NCI-H1436 treated with DMSO at 0.1 percent for 48 hours (cell line): Measurements from ENCODE around the gene PSTPIP1.

Experiments used
- DNase-seq: peaks from one replicate; lab custom pipeline; 2025; lab: John Stamatoyannopoulos, UW

PSTPIP1 gene

DNA sequence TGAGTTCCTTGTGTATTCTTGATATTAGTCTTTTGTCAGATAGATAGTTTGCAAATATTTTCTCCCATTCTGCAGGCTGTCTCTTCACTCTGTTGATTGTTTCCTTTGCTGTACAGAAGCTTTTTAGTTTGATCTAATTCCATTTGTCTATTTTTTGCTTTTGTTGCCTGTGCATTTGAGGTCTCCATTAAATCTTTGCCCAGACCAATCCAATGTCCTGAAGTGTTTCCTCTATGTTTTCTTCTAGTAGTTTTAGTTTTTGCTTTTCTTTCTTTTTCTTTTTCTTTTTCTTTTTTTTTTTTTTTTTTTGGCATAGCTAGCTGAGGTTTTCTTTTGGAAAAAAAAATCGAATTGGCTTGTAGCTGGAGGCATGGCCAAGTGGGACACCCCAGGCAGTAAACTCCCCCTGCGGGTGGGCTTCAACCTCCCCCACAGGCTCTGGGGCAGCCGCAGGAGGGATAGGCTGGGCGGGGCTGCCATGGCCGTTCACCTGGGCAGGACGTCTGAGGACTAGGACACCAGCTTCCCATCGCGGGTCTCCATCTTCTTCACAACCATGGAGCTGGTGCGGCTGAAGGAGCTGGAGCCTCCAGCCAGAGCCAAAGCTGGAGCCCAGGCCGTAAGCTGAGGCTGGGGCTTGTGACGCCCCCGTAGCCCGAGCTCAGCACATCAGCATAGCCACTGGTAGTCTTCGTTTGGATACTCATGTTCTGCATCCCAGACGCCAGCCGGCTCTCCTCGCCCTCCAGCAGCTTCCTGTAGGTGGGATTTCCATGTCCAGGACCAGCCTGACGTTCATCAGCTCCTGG, 16.2 kb upstream of the PSTPIP1 start:
- DNase-seq, result no peak

DNA sequence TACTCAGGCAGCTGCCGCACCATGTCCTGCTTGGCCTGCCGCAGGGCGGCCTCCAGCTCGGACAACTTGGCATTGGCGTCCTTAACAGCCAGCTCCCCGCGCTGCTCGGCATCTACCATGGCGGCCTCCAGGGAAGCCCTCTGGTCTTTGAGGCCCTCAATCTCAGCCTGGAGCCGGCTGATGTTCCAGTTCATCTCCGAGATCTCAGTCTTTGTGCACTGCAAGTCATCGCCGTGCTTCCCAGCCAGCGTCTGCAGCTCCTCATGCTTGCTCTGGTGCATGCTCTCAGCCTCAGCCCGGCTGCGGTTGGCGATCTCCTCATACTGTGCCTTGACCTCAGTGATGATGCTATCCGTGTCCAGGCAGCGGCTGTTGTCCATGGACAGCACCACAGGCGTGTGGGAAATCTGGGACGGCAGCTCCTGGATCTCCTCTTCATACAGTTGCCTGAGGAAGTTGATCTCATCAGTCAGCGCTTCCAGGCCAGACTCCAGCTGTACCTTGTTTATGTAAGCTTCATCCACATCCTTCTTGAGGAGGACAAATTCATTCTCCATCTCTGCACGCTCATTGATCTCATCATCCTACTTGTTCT, 15.5 kb upstream of the PSTPIP1 start:
- DNase-seq, result no peak

DNA sequence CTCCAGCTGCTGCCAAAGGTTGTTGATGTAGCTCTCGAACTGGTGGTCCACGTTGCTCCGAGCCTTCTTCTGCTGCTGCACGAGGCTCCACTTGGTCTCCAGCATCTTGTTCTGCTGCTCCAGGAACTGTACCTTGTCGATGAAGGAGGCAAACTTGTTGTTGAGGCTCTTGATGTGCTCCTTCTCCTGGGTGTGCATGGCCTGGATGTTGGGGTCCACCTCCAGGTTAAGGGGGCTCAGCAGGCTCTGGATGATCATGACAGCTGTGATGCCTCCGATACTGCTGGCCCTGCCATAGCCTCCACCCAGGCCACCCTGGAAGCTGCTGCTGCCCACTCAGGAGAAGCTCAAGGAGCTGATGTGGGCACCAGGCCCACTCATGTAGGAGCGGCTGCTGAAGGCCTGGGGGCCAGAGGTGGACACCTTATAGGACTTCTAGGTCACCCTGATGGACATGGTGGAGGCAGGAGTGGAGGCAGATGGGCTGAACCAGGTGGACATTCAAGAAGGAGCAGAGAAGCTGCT, 14.9 kb upstream of the PSTPIP1 start:
- no peak for DNase-seq

DNA sequence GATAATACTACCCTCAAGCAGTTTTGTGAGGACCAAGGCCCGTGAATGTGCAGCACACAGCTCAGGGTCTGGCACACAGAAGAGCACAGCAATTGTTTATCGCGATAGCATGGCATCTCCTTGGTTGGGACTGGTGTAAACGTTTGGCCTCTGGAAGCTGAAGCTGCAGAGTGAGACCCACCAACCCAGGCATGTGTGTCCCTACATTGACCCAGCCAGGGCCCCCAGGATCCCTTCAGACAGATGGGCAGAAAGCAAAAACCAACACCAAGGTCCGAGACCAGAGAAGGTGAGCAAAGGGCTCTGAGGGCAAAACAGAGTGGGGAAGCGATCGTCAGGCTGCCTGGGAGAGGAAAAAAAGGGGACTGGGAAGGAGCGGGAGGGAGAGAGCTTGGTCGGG, 12.6 kb upstream of the PSTPIP1 start:
- no peak for DNase-seq

DNA sequence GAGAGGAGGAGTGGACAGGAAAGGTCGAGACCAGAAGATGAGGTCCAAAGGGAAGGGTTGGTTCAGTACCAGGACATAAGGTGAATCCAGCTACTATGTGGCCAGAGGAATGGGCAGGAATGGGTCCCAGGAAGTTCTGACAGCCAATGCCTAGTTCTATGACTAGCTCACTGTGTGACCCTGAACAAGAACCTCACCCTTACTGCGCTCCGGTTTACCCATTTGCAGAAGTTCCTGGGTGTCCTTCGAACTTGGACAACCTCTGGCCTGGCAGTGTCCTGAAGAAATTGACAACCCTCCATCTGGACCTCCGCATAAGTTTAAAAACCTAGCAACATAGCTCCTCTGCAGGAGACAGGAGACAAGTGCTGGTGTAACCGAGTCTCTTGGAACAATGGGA, 12.2 kb upstream of the PSTPIP1 start:
- no peak for DNase-seq

DNA sequence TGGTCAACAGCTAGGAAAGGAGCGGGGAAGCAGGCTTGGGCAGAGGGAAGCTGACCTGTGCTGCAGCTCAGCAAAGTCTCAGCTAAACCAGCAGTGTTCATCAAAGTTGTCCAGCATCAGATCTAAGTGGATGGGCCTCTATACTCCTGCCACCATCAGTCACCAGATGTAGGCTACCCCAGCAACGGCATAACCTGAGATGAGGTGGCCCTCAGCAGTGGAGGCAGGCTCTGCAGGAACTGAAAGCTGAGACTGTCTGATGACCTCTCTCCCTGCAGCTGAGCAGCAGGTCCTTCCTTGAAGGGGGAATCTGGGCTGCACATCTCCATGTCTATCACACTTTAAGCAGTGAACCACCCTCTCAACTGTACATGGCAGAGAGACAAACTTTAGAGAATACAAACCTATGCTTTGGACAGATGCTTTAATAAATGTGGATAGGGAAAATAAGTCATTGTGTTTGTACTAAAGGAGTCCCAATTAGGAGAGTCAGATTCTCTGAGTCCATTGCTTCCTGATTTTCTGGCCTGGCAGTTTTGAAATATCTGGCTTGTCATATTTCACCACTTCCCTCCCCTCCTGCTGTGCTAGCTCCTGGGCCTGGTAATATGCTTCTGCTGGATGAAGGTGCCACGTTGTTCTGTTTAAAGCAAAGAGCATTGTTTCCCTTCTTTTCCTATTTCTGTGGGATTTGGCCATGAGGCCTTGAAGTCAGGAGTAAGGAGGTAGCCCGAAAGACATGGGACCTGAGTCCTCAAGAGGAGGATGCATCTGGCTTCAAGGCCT, 11.1 kb upstream of the PSTPIP1 start:
- no peak for DNase-seq

DNA sequence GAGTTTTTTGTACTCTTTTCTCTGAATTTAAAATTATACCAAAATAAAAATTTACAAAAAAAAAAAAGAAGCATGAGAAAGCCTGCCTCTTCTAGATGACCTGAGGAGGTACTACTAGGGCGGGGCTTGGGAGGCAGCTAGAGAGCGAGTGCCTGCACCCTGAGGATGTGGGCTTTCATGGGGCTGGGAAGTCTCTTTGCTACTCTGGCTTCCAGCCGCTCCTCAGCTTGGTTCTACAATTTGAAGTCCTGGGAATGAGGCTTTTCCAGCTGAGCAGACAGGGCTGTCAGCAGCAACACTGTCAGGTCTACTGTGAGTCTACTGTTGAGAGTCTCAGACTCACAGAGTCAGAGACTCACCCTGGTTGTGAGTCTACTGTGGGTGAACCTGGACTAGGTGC, 8.2 kb upstream of the PSTPIP1 start:
- no peak for DNase-seq

DNA sequence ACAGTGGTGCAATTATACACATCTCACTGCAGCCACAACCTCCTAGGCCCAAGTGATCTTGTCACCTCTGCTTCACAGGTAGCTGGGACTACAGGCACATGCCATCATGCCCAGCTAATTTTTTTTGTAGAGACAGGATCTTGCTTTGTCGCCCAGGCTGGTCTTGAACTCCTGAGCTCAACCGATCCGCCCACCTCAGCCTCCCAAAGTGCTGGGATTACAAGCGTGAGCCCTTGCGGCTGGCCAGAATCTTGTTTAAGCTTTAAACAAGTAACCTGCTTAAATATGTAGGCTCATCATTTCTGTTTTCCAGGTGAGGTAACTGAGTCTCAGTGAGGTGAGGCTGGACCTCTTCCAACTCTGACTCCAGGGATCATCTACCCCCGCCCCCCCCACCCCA, 7.7 kb upstream of the PSTPIP1 start:
- DNase-seq, result no peak

DNA sequence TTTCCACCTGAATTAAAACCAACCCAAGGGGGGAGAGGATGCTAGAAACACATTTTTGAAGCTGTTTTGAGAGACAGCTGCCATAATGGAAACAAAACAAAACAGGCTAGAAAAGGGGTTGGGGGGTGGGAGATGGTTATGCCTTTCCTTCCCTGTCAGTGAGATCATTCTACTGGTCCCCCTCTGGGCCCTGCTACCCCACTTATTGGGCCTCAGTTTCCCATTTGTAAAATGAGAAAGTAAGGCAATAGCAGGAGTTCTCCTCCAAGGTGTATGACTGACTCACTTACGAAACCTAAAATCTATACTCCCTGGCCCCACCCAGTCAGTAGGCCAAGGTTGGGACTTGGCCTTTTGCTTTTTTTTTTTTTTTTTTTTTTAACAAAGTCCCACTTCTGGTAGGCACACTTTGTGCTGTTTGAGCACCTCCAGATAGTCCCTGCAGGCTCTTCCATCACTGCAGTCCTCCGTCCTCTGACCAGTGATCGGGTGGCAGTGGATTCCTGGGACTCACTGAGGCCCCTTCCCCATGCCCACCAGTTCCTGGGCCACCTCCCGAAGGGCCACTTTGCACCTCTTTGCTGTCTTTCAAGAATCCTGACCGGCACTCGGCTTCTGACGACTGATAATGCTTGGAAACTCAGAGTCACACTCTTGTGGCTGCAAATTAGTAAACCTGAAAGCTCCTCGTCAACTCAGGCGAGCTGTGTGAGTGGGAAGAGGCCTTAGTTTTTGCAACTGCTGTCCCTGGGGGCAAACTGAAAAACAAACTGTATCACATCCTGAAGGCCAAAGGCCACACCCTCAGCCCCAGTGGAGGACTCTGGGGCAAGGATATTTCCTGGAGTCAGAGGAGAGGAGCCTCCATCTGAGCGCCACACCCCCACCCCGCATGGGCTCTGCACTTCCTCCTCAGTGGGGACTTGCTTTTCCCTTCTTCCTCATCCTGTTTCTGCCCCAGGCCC, 6.7 kb upstream of the PSTPIP1 start:
- no peak for DNase-seq

DNA sequence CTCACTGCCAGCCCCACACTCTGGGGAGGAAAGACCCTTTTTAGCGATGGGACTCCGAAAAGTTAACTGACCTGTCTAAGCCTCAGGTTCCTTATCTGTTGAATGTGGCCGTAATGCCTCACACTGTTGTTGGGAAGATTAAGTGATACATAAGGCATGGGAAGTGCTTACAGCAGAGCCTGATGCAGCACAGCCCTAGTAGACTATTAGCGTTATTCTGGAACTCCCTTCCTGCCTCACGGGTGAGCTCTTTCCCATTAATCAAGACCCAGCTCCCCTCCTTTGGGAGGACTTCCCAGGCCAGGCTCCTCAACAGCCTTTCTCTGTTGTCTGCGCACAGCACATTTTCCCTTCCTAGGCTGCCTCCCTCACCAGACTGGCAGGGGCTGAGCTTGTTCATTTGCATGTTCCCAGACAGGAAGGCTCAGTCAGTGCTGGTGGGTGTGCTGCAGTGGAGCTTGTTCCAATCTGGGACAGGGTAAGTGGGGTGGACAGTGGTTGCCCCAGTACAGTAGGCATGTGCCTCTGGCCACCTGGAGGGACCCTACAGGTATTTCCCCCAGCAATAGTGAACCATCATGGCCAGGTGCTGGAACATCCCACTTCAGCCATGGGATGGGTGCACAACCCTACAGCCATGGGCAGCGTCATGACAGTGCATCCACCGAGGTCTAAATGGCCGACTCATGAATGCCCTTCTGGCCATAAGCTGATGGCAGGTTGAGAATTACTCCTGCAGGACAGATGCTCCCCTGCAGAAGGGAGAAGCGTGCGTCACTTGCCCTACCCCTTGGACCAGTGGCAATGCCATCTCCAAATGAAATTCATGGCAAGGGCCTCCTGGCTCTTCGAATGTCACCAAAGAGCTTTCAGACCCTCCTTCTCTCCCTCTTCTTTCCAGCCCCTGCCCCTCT, 5.8 kb upstream of the PSTPIP1 start:
- no peak for DNase-seq

DNA sequence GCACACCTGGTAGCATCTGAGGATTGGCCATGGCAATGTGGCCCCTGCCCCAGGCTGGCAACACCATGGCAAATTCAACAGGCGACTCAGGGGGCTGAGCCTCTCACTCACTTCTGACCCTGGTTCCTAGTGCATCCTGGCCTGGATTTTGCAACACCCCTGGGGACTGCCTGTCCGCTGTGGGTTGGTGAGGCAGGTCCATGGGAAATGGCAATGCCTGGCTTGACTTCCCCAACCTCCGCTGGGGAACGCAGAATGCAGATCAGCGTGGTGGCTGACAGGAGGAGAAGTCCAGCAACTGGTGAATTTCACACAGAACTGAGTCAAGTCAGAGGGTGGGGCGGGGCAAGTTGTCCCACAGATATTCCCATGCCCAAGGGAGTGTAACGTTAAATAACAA, 3.9 kb upstream of the PSTPIP1 start:
- DNase-seq, result no peak

DNA sequence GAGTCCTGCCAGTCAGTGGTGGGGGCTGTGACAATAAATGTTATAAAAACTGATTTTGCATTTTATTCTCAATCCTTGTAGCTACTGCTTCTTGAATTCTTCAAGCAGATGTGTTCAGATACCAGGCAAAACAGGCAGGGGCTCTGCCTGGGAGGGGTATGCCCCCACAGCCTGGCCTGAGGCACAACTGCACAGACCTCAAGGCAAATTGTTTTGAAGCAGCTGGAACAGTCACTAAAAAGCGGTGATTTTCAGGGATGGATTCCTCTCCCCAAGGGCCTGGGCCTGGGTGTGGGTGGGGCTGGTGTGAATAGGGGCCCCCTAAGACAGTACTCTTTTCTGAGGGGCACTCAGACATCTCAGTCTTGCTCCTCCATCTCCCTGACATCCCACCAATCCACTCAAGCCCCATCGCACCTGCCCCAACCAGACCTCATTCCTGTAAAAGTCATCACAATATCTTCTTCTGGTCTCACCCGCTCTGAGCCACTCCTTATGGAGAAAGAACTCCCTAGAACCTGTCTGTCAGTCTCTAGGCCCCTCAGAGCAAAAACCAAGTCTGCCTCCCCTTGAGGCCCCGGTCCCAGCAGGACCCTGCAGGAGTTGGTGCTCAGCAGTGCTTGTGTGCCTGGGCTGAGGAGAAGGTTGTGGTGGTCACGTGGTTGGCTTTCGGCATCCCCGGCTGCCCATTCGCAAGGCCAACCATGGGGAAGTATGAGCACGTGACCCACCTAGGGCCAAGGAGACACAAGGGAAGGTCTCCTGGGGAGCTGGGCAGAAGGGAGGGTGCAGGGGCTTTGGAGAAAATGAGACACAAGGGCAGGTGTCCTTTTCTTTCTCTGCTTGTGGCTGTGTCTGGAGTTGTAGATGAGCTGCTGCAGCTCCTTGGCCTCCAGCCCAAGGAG, 2.9 kb upstream of the PSTPIP1 start:
- DNase-seq, result no peak

DNA sequence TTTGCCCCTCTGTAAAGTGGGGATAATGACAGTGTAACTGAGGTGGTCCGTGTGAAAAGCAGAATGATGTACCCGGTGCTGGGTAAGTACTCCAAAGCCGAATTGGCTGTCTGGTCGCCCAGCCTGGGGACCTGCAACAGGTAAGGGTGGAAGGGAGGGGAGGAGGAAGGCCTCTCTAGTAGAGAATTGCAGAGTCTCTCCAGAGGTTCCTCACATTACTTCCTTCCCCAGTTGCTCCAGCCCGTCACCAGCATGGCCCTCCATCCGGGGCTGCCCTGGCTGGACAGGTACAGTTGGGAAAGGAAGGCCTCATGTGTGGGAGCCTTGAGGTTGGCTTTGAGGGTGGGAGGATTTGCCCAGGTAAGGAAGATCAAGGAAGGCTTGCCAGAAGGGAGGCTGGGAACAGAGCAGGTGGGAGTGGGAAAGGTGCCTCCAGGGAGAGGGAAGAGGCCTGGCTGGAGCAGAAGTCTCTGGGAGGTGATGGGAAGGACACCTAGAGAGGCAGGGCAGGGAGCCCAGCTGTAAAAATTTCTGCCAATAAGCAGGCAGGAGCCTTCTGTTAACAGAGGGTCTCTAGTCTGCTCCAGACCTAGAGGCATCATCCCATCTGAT, 1.7 kb upstream of the PSTPIP1 start:
- DNase-seq, result no peak

DNA sequence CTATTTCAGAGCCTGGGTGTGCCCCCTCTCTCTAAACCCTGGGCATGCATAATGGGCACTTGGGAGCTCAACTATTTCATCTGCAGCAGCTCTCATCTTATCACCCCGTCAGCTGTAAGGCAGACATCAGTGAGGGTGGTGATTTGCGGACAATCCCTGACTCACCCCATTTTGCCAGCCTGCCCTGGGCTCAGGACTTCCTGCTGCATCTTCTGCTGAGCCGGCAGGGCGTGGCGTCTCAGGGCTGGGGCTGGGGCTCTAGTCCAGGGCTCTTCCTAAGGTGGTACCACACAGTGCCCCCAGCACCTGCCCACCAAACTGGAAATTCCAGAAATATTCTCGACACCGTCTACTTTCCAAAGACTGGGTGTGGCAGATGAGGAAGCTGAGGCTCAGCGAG, 925 bp upstream of the PSTPIP1 start:
- DNase-seq, result no peak

DNA sequence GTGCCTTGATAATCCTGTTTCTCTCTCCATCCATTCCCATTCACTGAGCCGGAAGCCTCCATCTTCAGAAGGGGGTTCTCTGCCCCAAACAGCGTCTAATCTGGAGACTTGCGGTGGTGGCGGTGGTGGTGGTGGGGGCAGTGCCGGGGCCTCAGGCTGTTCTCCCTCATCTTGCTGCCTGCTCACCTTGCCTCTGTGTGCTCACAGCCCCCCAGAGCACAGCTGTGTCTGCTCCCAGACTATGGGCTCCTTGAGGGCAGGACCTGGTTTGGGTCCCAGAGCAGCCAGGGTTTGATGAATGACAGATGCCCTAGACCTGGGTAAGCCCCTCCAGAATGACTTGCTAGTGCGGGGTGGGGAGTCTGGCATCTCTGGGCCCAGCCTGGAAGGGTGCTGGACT, 430 bp upstream of the PSTPIP1 start:
- DNase-seq, result no peak

DNA sequence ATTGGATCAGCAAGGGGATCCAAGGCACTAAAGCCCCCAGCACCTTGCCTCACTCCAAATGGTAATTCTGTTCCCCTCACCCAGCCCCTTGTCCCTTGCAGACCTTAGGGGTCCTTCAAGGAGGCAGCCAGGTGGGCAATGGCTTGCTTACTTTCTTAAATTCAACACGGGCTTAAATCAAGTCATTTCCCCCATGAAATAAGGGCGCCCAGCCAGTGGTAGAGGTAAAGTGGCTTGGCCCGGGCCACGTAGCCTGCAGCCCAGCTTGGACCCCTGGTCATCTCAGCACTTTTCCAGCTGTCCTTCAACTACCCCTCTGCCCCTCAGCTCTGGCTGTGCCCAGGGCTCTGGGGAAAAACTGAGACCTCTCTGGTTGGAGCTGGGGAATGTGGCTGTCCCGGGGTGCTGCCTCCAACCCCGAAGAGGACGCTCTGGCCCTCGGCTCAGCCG, 1.2 kb downstream of the PSTPIP1 start:
- no peak for DNase-seq

DNA sequence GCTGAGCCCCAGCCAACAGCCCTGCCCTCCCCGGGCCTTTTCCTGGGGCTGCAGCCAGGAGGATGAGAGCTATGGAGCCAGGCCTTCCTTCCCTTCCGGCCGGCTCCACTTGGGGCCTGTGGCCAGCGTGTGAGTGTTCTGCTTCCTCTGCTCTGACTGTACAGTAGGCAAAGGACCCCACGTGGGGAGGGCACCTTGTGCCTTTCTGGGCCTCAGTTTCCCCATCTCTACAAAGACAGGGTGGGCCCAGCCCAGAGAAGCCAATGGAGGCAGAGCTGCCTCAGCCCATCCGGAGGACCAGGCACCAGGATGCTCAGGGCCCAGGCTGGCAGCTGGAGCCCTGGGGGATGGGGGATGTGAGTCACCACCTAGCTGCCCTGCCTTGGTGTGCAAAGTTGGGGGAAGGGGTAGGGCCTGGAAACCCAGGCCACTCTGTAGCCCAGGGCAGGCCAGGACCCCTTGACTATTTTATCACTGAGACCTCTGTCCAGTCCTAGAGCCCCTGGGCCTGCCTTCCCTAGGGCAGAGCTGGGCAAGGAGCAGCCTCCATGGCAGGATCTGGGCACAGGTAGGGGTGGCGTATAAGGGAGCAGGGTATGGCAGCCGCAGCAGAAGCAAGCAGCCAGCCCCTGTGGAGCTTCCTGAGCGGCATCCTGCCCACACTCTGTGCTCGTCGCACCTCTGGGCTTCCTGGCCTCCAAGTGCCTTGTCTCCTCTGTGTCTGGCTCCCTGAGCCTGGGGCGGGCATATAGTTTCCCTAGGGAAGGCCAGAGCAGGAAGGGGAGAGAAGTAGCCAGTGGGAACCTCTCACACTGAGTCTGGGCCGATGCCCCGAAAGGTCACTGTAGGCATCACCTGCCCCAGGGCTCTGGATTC, 1.8 kb downstream of the PSTPIP1 start:
- no peak for DNase-seq

DNA sequence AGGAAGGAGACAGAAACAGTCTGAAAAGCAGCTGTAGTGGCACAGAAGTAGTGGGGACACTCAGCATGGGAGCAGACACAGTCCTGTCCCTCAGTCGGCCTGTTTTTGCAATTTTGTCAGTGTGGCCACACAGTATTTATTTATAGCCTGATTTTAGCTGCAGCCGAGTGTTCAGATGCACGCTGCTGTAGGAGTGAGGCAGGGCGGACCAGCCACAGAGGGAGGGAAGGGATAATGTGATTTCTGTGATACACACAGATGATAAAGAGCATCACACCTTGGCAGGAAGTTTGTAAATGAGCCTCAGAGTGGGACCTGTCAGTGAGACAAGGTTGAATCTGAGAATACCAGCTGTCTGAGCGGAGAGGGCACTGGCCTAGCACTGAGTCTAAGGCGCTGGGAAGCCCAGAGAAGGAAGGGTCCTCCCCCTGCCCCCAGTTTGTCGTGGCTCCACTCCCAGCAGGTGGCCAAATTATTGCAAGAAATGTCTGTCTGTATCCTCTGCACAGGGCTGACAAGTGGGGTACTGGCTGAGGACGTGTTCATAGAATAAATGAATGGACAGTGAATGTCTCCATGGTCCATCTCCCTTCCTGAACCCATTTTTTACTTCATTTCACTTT, 3.8 kb downstream of the PSTPIP1 start:
- no peak for DNase-seq
